CD14-positive monocyte (primary cell): Measurements from ENCODE around the gene RPS6KA3. TPM values are rescaled to one million over a fixed set of nuclear protein-coding genes. Genes with fewer than 3 reads are reported as not detected.
A peak's percentile ranks its signal among the peaks of the same experiment; 100 is the strongest.

Experiments used
- DNase-seq, 3 donors: peaks; one replicate each; pipeline ENCODE4 v3.0.0-alpha.2; 2011 to 2022
- H2AFZ ChIP-seq: 2 replicates; pipeline ENCODE4 v1.6.0; 2012; ENCODE audit warnings: mild to moderate bottlenecking, low read depth, low read length, inconsistent platforms; ENCODE audit not compliant: insufficient read depth, poor library complexity, severe bottlenecking
- H3K27ac ChIP-seq, 2 donors: 1 replicate in 1 of 2; 2 replicates in 1 of 2; pipeline ENCODE4 v1.5.1; 2012 to 2013; ENCODE audit warnings: low read length in 2 of 2, control low read depth in 1 of 2, inconsistent platforms in 1 of 2, low read depth in 1 of 2, mild to moderate bottlenecking in 1 of 2
- H3K27me3 ChIP-seq, 2 donors: one replicate each; pipeline versions ENCODE4 v1.6.0 to v1.6.1; 2011 to 2013; ENCODE audit warnings: low read length in 2 of 2; ENCODE audit not compliant: control insufficient read depth in 2 of 2, insufficient read depth in 2 of 2
- H3K36me3 ChIP-seq, 2 donors: replicated peaks in 1 of 2; 1 replicate in 1 of 2; 2 replicates in 1 of 2; pipeline versions ENCODE4 v1.5.1 to v1.6.1; 2012 to 2013; ENCODE audit warnings: low read length in 2 of 2, control low read depth in 1 of 2, inconsistent platforms in 1 of 2, mild to moderate bottlenecking in 1 of 2; ENCODE audit not compliant: insufficient read depth in 2 of 2, control insufficient read depth in 1 of 2
- H3K4me1 ChIP-seq, 2 donors: 1 replicate in 1 of 2; 2 replicates in 1 of 2; pipeline versions ENCODE4 v1.5.1 to v1.6.1; 2012 to 2013; ENCODE audit warnings: low read length in 2 of 2, control low read depth in 1 of 2, inconsistent platforms in 1 of 2, mild to moderate bottlenecking in 1 of 2, moderate library complexity in 1 of 2; ENCODE audit not compliant: insufficient read depth in 2 of 2, control insufficient read depth in 1 of 2
- H3K4me2 ChIP-seq: replicated peaks from 2 replicates; pipeline ENCODE3; 2012; ENCODE audit warnings: low read length, moderate library complexity, mild to moderate bottlenecking; ENCODE audit not compliant: poor library complexity, severe bottlenecking; ENCODE audit errors: extremely low read depth
- H3K4me3 ChIP-seq, 3 experiments: fragments of 200-600 bp in 1 of 3; sonication (generic) in 1 of 3; replicated peaks in 1 of 3; 1 replicate in 2 of 3; 2 replicates in 1 of 3; pipeline ENCODE4 v1.5.1; 2011 to 2013; ENCODE audit warnings: low read length in 3 of 3, mild to moderate bottlenecking in 3 of 3, control low read depth in 2 of 3, low read depth in 2 of 3, inconsistent platforms in 1 of 3, moderate library complexity in 1 of 3
- H3K79me2 ChIP-seq: 2 replicates; pipeline ENCODE4 v1.6.0; 2012; ENCODE audit warnings: mild to moderate bottlenecking, control low read depth, inconsistent platforms, low read length, moderate library complexity; ENCODE audit not compliant: insufficient read depth
- H3K9ac ChIP-seq: 2 replicates; pipeline ENCODE4 v1.6.0; 2017; ENCODE audit warnings: low read length, mild to moderate bottlenecking; ENCODE audit not compliant: insufficient read depth, poor library complexity, severe bottlenecking
- H3K9me3 ChIP-seq, 2 donors: replicated peaks in 1 of 2; 1 replicate in 1 of 2; 2 replicates in 1 of 2; pipeline versions ENCODE4 v1.5.1 to v1.6.1; 2012 to 2013; ENCODE audit warnings: low read length in 2 of 2, control low read depth in 1 of 2; ENCODE audit not compliant: control insufficient read depth in 1 of 2, insufficient read depth in 1 of 2
- H4K20me1 ChIP-seq: 2 replicates; pipeline ENCODE4 v1.6.0; 2012; ENCODE audit warnings: mild to moderate bottlenecking, low read length, control low read depth, moderate library complexity; ENCODE audit not compliant: insufficient read depth
- H3K27ac Mint-ChIP-seq, 7 donors: one replicate each; pipeline ENCODE4 v1.8.0; 2020; ENCODE audit warnings: mild to moderate bottlenecking in 7 of 7, mixed read lengths in 7 of 7, moderate library complexity in 6 of 7, inconsistent platforms in 2 of 7
- H3K27me3 Mint-ChIP-seq, 3 donors: one replicate each; pipeline ENCODE4 v1.8.0; 2021 to 2022; ENCODE audit warnings: low read depth in 3 of 3, mild to moderate bottlenecking in 3 of 3, mixed read lengths in 3 of 3, moderate library complexity in 3 of 3, inconsistent platforms in 1 of 3
- H3K36me3 Mint-ChIP-seq, 2 donors: one replicate each; pipeline ENCODE4 v1.8.0; 2020; ENCODE audit warnings: mixed read lengths in 2 of 2, inconsistent platforms in 1 of 2, mild to moderate bottlenecking in 1 of 2
- H3K4me1 Mint-ChIP-seq: one replicate; pipeline ENCODE4 v1.8.0; 2020; ENCODE audit warnings: mild to moderate bottlenecking, mixed read lengths
- H3K4me3 Mint-ChIP-seq, 2 donors: one replicate each; pipeline ENCODE4 v1.8.0; 2020; ENCODE audit warnings: mild to moderate bottlenecking in 2 of 2, mixed read lengths in 2 of 2, moderate library complexity in 1 of 2
- H3K9me3 Mint-ChIP-seq, 7 donors: one replicate each; pipeline ENCODE4 v1.8.0; 2020 to 2022; ENCODE audit warnings: mixed read lengths in 7 of 7, mild to moderate bottlenecking in 6 of 7, moderate library complexity in 6 of 7, inconsistent platforms in 2 of 7
- CTCF ChIP-seq: fragments of 200-600 bp; IDR thresholded peaks from one replicate; pipeline ENCODE4 v1.8.0; 2022; ENCODE audit warnings: antibody characterized with exemption, mild to moderate bottlenecking
- WGBS: methylation state at CpG from one replicate; pipeline ENCODE4 v1.1.5; 2013; ENCODE audit warnings: missing lambda C conversion rate; ENCODE audit not compliant: insufficient coverage; 5-methylcytosine and 5-hydroxymethylcytosine counted together
- intact Hi-C, 2 donors: fragments of 100-400 bp; cut with micrococcal nuclease; formaldehyde crosslinking; loops; one replicate each; pipeline versions ENCODE4 v1.15.0 to v1.15.1; 2023
- polyA plus RNA-seq, 3 donors: library from polyadenylated mRNA; depleted of rRNA in 1 of 3; unstranded in 2 of 3; stranded (reverse) in 1 of 3; fragments of 300-500 nt in 2 of 3; fragments of >200 nt in 1 of 3; fragmentation: Illumina TruSeq in 2 of 3; gene quantifications; 1 replicate in 2 of 3; 2 replicates in 1 of 3; pipeline ENCODE4 v1.2.3, GENCODE V29; 2012 to 2021

The RPS6KA3 gene
- polyA plus RNA-seq, 3 donors: 14.6 to 28.2 (median 21.6) TPM

- Histone ChIP-seq H3K27me3 (peaks cover 25 to 27% of the 10 kb centered on the region in 2 donors), H3K36me3 (no peaks in the 10 kb centered on the region), H3K79me2 (no peaks in the 10 kb centered on the region), H2AFZ (no peak overlapping the region), H3K9ac (no peak overlapping the region), H4K20me1 (no peaks in the 10 kb centered on the region), H3K9me3 (peaks cover 0 to 5% of the 10 kb centered on the region in 2 donors), H3K4me1 (peaks cover 6 to 11% of the 10 kb centered on the region in 2 donors), H3K27ac (no peak overlapping the region), H3K4me3 (no peak overlapping the region), H3K4me2 (no peak overlapping the region)
- no peaks in the 10 kb centered on the region for H3K36me3 Mint-ChIP-seq
- H3K27me3 Mint-ChIP-seq: peaks cover 9 to 46% (median 27%) of the 10 kb centered on the region in 3 donors
- H3K27ac Mint-ChIP-seq: no peak overlapping the region
- DNase-seq: no peak
- peaks cover 12% of the 10 kb centered on the region for H3K4me1 Mint-ChIP-seq
- intact Hi-C loops: no loop called here
- no peak overlapping the region for H3K4me3 Mint-ChIP-seq
- WGBS: 94% methylated on average over 5 of the region's 14 CpGs
- peaks cover 0 to 4% (median 2%) of the 10 kb centered on the region in 7 donors for H3K9me3 Mint-ChIP-seq
- no peak for TF ChIP-seq CTCF
Observed at GRCh38 chrX:20112022-20112774, 154.5 kb downstream of the RPS6KA3 start.

GRCh38 chrX:20111271-20111670 lies 155.4 kb downstream of the RPS6KA3 start:
- Mint-ChIP-seq H3K27me3 (peaks cover 5 to 44% (median 19%) of the 10 kb centered on the region in 3 donors), H3K4me3 (peak overlapping the region in 1 of 2 donors; percentile 42), H3K4me1 (peaks cover 11% of the 10 kb centered on the region), H3K27ac (no peak overlapping the region), H3K9me3 (peaks cover 0 to 2% (median 0%) of the 10 kb centered on the region in 7 donors), H3K36me3 (no peaks in the 10 kb centered on the region)
- H3K9me3 ChIP-seq: no peaks in the 10 kb centered on the region
- no peak overlapping the region for H3K4me3 ChIP-seq
- DNase-seq: no peak
- no peak overlapping the region for H3K4me2 ChIP-seq
- intact Hi-C loops: no loop called here
- no peak overlapping the region for H2AFZ ChIP-seq
- WGBS: 67% methylated on average over 2 of the region's 10 CpGs
- peaks cover 3% of the 10 kb centered on the region in 2 donors for H3K4me1 ChIP-seq
- H3K27me3 ChIP-seq: peaks cover 18 to 22% of the 10 kb centered on the region in 2 donors
- no peak overlapping the region for H3K9ac ChIP-seq
- H3K79me2 ChIP-seq: no peaks in the 10 kb centered on the region
- TF ChIP-seq CTCF: no peak
- no peak overlapping the region for H3K27ac ChIP-seq
- no peaks in the 10 kb centered on the region for H4K20me1 ChIP-seq
- no peaks in the 10 kb centered on the region for H3K36me3 ChIP-seq
